HG02678 (cell line): ENCODE data around the gene FBXO7.

Source experiments
- ATAC-seq: cut with Tn5 transposase; IDR thresholded peaks from one replicate; pipeline ENCODE4 v1.9.1; 2021; ENCODE audit warnings: mild to moderate bottlenecking, moderate library complexity; ENCODE audit not compliant: unreplicated experiment

Gene FBXO7

DNA sequence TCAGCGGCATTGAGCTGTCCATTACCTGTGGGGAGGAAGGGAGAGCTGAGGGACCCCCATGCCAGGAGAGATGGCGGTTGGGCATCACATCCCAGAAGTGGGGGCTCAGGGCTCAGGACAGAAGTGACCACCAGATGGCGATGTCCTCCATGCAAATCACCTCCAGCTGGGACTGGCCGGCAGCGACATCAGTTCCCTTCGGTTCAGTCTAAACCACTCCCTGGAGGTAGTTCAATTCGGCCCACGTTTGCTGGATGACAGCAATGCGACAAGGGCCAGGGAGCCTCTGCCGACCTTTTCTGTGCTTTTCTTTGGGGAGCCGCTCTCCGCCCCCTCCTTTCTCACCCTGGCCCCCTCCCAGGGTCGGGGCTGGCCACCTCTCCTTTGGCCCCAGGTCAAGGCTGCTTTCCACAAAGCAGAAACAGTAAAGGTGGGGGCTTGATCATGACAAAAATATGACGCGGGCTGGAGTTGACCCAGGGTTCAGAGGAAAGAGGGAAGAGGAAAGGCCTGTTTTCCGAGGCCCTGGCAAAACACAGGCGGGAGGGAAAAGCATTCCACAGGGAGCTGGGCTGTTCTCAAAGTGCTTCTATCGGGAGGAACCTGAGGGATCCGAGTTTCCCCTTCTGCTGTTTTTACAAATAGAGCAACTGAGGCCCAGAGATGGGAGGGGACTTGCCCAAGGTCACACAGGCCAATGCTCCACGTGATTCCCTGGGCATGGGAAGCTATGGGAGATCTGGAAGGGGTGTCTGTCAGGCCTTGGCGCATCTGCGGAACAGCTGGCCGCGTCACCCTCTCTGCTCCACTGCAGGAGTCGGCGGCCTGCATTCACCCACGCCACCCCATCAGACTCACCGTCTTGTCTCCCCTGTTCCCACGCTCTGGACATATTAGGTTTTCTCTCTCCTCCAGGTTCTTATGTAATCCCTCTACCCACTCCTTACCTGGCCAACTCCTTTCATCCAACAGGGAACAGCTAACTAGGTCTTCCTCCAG is 54.7 kb downstream of the FBXO7 start:
- no peak for ATAC-seq

DNA sequence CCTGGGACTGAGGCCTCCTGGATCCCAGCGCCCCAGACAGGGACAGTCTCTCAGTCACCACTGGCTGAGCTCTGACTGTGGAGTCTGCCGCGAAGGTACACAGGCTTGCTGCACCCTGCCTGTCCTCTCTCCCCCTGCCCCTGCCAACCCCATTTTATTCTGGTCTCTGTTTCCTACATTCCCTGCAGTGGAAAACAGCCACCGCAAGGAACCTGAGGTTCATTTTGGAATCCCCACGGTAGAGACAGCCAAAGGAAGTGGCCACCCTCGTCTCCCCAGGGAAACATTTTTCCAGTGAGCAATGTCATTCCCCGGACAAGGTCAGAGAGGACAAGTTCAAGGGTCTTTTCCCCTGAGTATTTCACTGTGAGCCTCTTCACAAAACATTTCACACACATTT is 56.6 kb downstream of the FBXO7 start:
- ATAC-seq: no peak

DNA sequence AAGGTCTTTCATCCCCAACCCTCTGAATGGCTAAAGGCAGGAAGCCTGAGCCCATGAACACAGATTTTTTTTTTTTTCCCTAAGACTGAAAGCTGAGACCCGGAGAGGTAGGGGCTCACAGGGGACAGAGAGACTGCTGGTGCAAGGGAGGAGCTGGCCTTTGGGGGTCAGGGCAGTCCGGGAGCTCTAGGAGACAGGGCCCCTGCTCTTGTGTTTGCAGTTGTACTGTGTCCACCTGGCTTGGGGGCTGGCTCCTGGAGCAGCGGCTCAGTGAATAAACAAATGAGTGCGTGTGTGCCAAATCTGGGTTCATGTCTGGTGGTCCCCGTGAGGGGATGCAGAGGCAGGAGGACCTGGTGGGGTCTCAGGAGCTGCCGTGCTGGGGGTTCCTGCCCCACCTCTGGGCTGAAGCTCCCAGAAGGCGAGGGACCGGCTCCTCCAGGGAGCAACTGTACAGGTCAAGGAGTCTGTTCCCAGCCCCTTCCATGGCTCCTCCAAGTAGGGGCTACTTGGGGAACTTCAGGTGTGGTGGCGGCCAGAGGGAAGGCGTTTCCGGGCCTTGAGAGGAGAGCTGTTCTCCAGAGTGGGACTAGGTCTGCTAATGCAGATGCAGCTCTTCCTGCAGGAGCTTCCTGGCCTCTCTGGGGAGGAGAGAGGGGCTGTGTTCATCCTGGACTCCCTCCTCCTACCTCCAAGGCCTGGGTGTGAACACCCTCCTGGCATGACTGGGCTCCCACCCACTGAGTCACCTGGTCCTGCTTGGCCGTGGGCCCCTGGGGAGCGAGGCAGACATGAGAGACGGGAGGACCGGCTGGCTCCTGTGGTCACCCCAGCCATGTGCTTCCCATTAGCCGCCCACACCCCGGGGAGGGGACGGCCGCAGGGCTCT is 57.6 kb downstream of the FBXO7 start:
- no peak for ATAC-seq

GRCh38 chr22:32532820-32533128 is 58.2 kb downstream of the FBXO7 start:
- ATAC-seq: no peak

- no peak for ATAC-seq
Observed at GRCh38 chr22:32533265-32534111, 58.9 kb downstream of the FBXO7 start.

DNA sequence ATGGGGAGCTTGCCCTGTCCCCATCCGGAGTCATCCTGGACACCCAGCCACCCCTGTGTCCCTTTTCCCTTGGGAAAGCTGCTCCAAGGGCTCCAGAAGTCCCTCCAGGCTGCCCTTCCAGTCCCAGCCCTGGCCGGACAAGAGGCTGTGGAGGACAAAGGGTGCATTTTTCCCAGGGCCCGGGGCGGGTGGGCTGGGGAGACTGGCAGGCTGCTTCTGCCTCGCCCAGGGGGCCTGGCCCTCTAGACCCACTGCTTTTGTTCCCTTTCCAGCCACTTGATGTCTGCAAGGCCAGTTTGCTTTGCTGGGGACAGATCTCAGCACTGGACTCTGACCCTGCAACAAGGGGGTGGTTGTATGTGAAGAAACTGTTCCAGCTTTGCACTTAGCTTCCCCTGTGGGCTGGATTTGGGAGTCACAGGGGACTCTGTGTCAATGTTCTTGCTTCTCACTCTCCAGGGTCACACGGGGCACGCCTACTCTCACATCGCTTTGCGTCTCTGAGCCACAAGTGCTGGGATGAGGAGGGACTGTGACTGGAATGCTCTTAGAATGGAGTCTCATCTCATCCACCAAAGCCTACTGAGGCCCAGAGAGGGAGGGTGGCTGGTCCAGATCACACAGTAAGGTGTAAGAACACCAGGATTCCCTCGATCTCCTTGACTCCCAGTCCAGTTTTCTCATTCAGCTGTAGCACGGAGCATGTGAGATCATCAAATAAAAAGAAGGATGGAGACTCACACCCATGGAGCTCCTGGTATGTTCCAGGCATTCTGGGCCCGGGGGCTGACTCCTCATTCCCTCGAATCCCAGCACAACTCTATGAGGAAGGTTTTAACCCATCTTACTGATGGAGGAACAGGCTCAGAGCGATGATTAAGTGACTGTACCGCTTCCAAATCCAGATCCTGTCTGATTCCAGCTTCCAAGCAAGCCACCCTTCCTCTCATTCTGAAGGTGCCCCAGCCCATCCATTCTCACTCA is 59.9 kb downstream of the FBXO7 start:
- no peak for ATAC-seq

GRCh38 chr22:32535531-32536190 is 61.0 kb downstream of the FBXO7 start:
- ATAC-seq: no peak

- no peak for ATAC-seq
Observed at GRCh38 chr22:32536352-32536751, 61.7 kb downstream of the FBXO7 start.

GRCh38 chr22:32538521-32538920 is 63.9 kb downstream of the FBXO7 start:
- no peak for ATAC-seq

DNA sequence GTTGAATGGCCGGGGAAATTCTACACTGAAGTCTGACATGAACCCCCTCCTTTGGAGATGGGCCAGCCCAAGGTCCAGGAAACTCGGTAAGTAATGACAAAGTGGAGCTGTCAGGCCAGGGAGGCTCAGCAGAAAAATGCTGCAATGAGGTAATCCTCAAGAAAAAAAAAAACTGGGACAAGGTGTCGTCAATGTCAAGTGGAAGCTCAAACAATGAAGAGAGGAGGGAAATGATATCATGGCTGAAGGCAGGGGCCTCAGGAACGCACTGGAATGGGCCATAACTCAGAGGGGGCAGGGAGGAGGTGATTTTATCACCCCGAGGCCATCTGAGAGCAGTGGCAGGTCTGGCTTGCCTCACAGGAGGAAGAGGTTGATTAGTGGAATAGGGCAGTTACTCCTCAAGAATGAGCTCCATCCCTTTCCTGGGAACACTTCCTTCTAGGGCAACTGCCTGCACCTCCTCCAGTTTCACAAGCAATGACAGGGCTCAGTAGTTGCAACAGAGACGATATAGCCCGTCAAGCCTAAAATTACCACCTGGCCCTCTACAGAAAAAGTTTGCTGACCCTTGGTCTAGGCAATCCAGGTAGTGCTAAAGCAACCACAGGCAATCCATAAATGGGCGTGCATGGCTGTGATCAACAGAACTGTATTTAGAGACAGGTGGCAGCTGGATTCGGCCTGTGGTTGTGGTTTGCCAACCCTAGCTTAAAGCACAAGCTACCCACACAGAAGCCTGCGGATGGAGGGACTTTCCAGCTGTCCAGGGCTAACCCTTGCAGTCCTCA is 65.2 kb downstream of the FBXO7 start:
- no peak for ATAC-seq

GRCh38 chr22:32541481-32541880 is 66.9 kb downstream of the FBXO7 start:
- no peak for ATAC-seq

GRCh38 chr22:32542066-32542676 is 67.6 kb downstream of the FBXO7 start:
- ATAC-seq: no peak

DNA sequence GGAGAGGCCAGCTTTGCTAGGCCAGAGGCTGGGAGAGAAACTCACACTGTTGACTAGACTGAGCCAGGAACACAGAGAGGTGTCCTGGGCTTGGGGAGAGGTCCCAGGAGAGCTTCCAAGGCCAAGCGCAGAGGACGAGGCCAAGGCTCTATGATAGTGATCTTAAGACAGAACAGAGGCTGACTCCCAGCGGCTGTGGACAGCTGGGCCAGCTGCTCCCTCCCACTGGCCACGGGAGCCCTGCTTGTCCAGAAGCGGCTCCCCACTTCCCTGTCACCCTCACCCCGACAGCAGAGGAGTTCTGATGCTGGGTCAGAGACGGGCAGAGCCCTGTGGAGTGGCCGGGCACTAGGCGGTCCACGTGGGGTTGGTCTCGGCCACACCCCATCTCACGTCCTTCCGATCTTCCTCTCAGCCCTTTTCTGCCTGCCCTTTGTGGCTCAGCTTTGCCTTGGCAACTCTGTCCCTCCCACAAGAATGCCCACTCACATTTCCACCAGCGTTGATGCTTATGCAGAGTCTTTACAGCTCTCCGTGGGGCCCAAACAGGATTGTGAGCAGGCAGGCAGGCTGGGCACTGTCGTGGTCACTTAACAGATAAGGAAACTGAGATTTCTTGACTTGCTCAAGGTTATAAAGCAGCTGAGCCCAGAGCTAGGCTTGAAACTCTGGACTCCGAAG is 68.2 kb downstream of the FBXO7 start:
- no peak for ATAC-seq

GRCh38 chr22:32544953-32545558 is 70.4 kb downstream of the FBXO7 start:
- ATAC-seq: no peak

GRCh38 chr22:32545801-32546200 is 71.2 kb downstream of the FBXO7 start:
- no peak for ATAC-seq

DNA sequence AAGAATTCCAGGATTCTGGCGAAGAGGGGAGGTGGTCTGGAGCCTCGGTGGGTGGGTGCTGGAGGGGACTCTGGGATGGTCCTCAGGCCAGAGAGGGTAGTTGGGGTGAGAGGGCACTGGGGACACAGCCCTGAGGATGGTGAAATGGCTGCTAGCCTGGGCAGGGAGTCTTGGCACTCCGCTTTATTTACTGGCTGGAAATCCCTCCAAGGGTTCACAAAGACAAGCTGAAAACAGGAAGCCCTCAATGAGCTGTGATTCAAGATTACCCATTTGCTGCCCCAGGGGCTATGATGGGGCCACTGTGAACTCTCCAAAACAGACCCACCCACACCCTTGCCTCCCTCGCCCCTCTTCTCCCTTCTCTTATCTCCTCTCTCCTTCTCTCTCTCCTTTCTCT is 71.9 kb downstream of the FBXO7 start:
- no peak for ATAC-seq

DNA sequence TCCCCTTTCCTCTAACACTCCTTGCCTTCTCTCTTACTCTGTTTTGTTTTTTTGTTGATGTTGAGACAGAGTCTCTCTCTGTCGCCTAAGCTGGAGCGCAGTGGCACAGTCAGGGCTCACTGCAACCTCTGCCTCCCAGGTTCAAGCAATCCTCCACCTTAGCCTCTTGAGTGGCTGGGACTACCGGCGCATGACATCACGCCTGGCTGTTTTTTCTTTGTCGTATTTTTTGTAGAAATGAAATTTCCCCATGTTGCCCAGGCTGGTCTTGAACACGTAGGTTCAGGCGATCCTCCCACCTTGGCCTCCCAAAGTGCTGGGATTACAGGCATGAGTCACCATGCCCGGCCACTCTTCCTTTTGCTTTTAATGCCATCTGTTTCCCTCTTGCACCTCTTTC is 72.3 kb downstream of the FBXO7 start:
- ATAC-seq: no peak
